Ovary (tissue), 9 donors: Measurements from ENCODE around the gene DOCK10. TPM values are rescaled to one million over a fixed set of nuclear protein-coding genes. Genes with fewer than 3 reads are reported as not detected.

Experiments
- DNase-seq, 5 donors: peaks; one replicate each; pipeline ENCODE4 v3.0.0-alpha.2; 2019 to 2020
- H3K27ac ChIP-seq, 2 donors: fragments of 200-600 bp; one replicate each; pipeline versions ENCODE4 v1.5.1 to v1.8.0; 2019 to 2022
- H3K27me3 ChIP-seq: fragments of 200-600 bp; one replicate; pipeline ENCODE4 v1.8.0; 2022
- H3K36me3 ChIP-seq: fragments of 200-600 bp; sonication (generic); one replicate; pipeline ENCODE4 v1.5.1; 2019
- H3K4me1 ChIP-seq: one replicate; pipeline ENCODE4 v1.8.1; 2013; ENCODE audit warnings: mild to moderate bottlenecking, moderate library complexity; ENCODE audit not compliant: insufficient read depth
- H3K4me3 ChIP-seq: fragments of 200-600 bp; sonication (generic); one replicate; pipeline ENCODE4 v1.5.1; 2017
- H3K9me3 ChIP-seq, 2 donors: fragments of 200-600 bp in 1 of 2; sonication (generic) in 1 of 2; one replicate each; pipeline versions ENCODE4 v1.5.1 to v1.8.1; 2013 to 2019; ENCODE audit warnings: mild to moderate bottlenecking in 1 of 2, moderate library complexity in 1 of 2
- CTCF ChIP-seq, 3 donors: fragments of 450-650 bp in 2 of 3; fragments of 200-600 bp in 1 of 3; IDR thresholded peaks; one replicate each; pipeline versions ENCODE4 v1.5.1 to v1.8.0; 2016 to 2022; ENCODE audit warnings: antibody characterized with exemption in 3 of 3, mild to moderate bottlenecking in 1 of 3
- EP300 ChIP-seq: sonication (generic); formaldehyde crosslinking; IDR thresholded peaks from one replicate; pipeline ENCODE4 v1.6.1; 2017; ENCODE audit warnings: antibody characterized with exemption
- POLR2A ChIP-seq: fragments of 450-650 bp; IDR thresholded peaks from one replicate; pipeline ENCODE4 v1.6.1; 2017; ENCODE audit warnings: antibody characterized with exemption, mild to moderate bottlenecking, moderate library complexity
- WGBS, 3 donors: extraction: QIAGEN DNeasy Blood & Tissue Kit in 1 of 3; methylation state at CpG; one replicate each; pipeline versions ENCODE4 v1.1.5 to v1.1.7; 2013 to 2017; 5-methylcytosine and 5-hydroxymethylcytosine counted together
- intact Hi-C, 4 donors: fragments of 100-400 bp; cut with DNase I; formaldehyde crosslinking; loops; one replicate each; pipeline versions ENCODE4 v1.11.0 to v1.15.1; 2022 to 2023
- polyA plus RNA-seq, 2 donors: library from polyadenylated mRNA; stranded (reverse); fragments of 200-250 nt in 1 of 2; fragments of 350-450 nt in 1 of 2; fragmentation: Illumina TruSeq in 1 of 2; extraction: RNeasy Lipid Tissue Mini Kit (QIAGEN cat#74804) in 1 of 2; gene quantifications; one replicate each; pipeline ENCODE4 v1.2.3, GENCODE V29; 2013 to 2014
- total RNA-seq, 7 donors: library from RNA; depleted of rRNA in 2 of 7; stranded (reverse); fragments of >200 nt in 2 of 7; fragmentation: NEBNext Ultra II Directional in 3 of 7; extraction: Animal tissue kit (Norgen Biotek cat#: 25700) in 3 of 7; gene quantifications; one replicate each; pipeline versions ENCODE4 v1.1.0 to v1.2.4, GENCODE V29; 2016 to 2023
- donor health status: DM: no; HTN: no; CAD: no; lungs with moderate emphysema.
- donor health status: DM: no; HTN: no; CAD: no.
- donor health status: Bipolar disorder and iron deficiency.
- donor health status: DM: yes; HTN: yes; CAD: no.
- donor health status: DM: no; HTN: no; CAD: no.
- donor health status: DM: yes; HTN: yes; CAD: no.

Gene DOCK10
- total and polyA plus RNA-seq, 9 donors, result 15.3 to 42.5 (median 31.2) TPM

GRCh38 chr2:224932522-224932921, 109.7 kb downstream of the DOCK10 start:
- no peak for TF ChIP-seq EP300
- TF ChIP-seq CTCF (IDR thresholded peaks at IDR 0.05), result no peak
- TF ChIP-seq POLR2A, result no peak
- Histone ChIP-seq H3K4me1 (peaks cover 4% of the 10 kb centered on the region), H3K27ac (no peak overlapping the region), H3K36me3 (no peaks in the 10 kb centered on the region), H3K27me3 (no peaks in the 10 kb centered on the region), H3K9me3 (no peaks in the 10 kb centered on the region), H3K4me3 (no peak overlapping the region)
- WGBS, 3 donors, result 93 to 99% (median 96%) methylated on average over 3 of the region's 3 CpGs
- DNase-seq, result no peak
- intact Hi-C loops, result no loop called here

- no peak for TF ChIP-seq EP300
- no peak for TF ChIP-seq POLR2A
- TF ChIP-seq CTCF (IDR thresholded peaks at IDR 0.05), result no peak
- intact Hi-C loops, result no loop called here
- no peak overlapping the region for H3K27ac ChIP-seq
- 77 to 93% (median 85%) methylated on average over 4 of the region's 4 CpGs for WGBS, 3 donors
- no peaks in the 10 kb centered on the region for H3K27me3 ChIP-seq
- no peaks in the 10 kb centered on the region for H3K36me3 ChIP-seq
- H3K4me1 ChIP-seq, result peaks cover 4% of the 10 kb centered on the region
- no peak overlapping the region for H3K4me3 ChIP-seq
- no peaks in the 10 kb centered on the region for H3K9me3 ChIP-seq
- no peak for DNase-seq
Measured at GRCh38 chr2:224931956-224932355, 110.3 kb downstream of the DOCK10 start.

GRCh38 chr2:224930990-224931389, 111.3 kb downstream of the DOCK10 start:
- H3K4me3 ChIP-seq, result no peak overlapping the region
- no peak for TF ChIP-seq CTCF (IDR thresholded peaks at IDR 0.05)
- TF ChIP-seq POLR2A, result no peak
- no peak for TF ChIP-seq EP300

GRCh38 chr2:224930124-224930523, 112.1 kb downstream of the DOCK10 start:
- no peak for DNase-seq
- TF ChIP-seq EP300 (no peak), POLR2A (no peak), CTCF (IDR thresholded peaks at IDR 0.05) (no peak)
- no peaks in the 10 kb centered on the region for H3K9me3 ChIP-seq
- intact Hi-C loops, result no loop called here
- peaks cover 10% of the 10 kb centered on the region for H3K4me1 ChIP-seq
- H3K4me3 ChIP-seq, result no peak overlapping the region
- H3K36me3 ChIP-seq, result no peaks in the 10 kb centered on the region
- no peaks in the 10 kb centered on the region for H3K27me3 ChIP-seq
- WGBS, 3 donors, result 62 to 72% (median 63%) methylated on average over 5 of the region's 5 CpGs
- H3K27ac ChIP-seq, result no peak overlapping the region

More at GRCh38 chr2:224930990-224931389, 111.3 kb downstream of the DOCK10 start:
- 91 to 95% (median 94%) methylated on average over 3 of the region's 3 CpGs for WGBS, 3 donors
- Histone ChIP-seq H3K36me3 (no peaks in the 10 kb centered on the region), H3K27me3 (no peaks in the 10 kb centered on the region), H3K9me3 (no peaks in the 10 kb centered on the region), H3K27ac (no peak overlapping the region), H3K4me1 (peaks cover 9% of the 10 kb centered on the region)
- no peak for DNase-seq
- intact Hi-C loops, result no loop called here
